Brain pericyte (primary cell): ENCODE measurements around the gene PUM1.
"Not testable (repeated sequence)": the region's sequence is repeated elsewhere in the genome, so short reads cannot be mapped to it uniquely, and the experiment has no call there.

Experiments
- DNase-seq: peaks from one replicate; pipeline ENCODE4 v3.0.0-alpha.2; 2012; ENCODE audit warnings: low read depth, low spot score

The PUM1 gene

GRCh38 chr1:31063631-31064030 is 1.9 kb downstream of the PUM1 start:
- no peak for DNase-seq

DNA sequence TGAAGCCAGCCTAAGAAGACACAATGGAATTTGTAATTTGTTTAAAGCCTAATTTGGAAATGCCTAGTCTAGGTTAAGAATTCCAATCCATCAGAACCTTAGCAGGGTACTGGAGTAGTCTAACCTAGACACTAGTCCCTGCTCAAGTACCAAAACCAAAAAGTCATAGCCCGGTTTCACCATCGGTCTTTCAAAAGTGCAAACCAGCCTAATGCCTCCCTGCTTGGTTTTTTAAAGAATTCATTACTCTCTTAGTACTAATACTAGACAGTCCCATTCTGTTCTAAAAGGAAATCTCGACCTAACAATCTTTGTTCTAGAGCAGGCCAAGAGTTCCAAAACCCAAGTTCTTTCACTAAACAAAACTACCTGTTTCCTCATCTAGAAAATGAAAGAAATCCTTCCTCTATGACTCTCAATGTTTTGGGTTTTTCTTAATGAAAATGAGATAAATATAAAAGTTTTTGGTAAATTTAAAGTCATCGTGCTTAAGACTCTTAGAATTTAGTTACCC is 2.6 kb downstream of the PUM1 start:
- DNase-seq, result no peak

DNA sequence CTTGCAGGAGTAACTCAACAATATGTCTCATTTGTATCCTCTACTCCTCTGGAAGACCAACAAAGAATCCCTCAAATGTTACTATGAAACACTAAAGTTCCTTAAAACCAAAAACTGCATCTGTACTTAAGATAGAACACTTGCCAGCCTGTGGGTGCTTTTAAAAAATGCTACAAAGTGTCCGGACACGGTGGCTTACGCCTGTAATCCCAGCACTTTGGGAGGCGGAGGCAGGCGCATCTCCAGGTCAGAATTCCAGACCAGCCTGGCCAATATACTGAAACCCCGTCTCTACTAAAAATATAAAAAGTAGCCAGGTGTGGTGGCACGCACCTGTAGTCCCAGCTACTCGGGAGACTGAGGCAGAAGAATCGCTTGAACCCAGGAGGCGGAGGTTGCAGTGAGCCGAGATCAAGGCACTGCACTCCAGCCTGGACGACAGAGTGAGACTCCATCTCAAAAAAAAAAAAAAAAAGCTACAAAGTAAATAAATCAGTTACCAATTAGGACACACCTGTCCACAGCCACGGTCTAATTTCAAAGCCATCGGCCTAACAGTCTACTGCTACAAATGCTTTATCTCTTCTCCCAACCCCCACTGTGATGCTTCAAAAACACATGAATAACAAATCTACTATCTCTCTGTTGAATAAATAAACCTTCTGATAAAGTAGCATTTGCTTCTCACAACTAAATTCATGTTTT is 3.2 kb downstream of the PUM1 start:
- DNase-seq, result not testable (repeated sequence)

DNA sequence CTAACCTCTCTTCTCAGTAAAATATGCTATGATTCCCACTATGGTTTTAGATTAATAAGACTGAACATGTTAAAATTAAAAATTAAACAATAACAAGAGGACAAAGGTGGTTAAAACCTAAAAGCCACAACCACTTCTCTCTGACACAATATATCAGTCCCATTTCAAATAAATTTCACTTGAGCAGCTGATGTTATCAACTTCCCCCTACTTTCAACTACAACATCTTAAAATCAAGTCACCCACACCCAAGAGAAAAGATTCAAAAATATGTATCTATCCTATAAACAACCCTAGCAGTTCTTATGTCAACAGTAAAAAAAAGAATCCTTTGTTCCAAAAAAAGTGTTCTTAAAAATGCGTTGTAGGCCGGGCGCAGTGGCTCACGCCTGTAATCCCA is 7.5 kb downstream of the PUM1 start:
- no peak for DNase-seq

DNA sequence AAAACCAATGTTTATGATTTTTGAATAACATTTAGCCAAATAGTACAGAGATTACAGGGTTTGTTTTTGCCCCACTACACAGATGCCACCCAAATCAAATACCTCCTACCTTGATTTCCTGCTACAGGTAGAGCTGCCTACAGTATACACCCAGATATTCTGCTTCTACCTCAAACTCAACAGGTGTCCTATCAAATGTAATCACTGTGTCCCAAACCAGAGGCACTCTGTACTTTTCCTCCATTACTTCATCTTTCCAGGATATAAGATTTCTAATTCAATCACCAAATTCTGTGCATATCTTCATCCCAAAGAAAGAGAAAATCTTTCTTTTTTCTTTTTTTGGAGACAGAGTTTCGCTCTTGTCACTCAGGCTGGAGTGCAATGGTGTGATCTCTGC is 9.6 kb downstream of the PUM1 start:
- no peak for DNase-seq

- DNase-seq, result no peak
Measured at GRCh38 chr1:31055501-31055900, 10.0 kb downstream of the PUM1 start.

GRCh38 chr1:31054958-31055481 is 10.5 kb downstream of the PUM1 start:
- no peak for DNase-seq

GRCh38 chr1:31054349-31054748 is 11.2 kb downstream of the PUM1 start:
- no peak for DNase-seq

DNA sequence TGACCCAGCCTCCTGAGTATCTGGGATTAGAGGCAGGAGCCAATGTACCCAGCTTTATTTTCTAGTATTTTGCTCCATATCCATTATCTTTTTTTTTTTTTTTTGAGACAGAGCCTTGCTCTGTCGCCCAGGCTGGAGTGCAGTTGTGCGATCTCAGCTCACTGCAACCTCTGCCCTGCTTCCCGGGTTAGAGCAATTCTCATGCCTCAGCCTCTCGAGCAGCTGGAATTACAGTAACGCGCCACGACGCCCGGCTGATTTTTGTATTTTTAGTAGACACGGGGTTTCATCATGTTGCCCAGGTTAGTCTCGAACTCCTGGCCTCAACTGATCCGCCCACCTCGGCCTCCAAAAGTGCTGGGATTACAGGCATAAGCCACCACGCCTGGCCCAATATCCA is 12.9 kb downstream of the PUM1 start:
- not testable (repeated sequence) for DNase-seq

DNA sequence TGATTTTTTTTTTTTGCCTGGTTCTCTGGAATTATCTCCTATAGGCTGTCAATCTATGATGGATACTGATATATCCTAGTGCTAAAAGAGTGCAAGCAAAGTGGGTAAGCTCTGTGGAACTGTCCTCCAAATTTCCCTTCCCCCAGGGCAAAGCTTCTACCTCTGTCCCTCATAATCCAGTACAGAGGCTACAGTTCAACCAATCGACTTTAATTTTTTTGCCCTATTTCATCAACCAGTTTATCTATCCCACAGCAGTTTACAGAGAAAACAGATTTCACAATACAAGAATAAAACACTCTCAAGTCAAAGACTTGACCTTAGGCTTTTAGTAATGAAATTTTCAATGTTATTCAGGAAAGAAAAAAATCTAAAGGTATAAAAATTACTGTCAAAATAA is 13.9 kb downstream of the PUM1 start:
- no peak for DNase-seq

- not testable (repeated sequence) for DNase-seq
Measured at GRCh38 chr1:31047507-31047906, 18.0 kb downstream of the PUM1 start.

DNA sequence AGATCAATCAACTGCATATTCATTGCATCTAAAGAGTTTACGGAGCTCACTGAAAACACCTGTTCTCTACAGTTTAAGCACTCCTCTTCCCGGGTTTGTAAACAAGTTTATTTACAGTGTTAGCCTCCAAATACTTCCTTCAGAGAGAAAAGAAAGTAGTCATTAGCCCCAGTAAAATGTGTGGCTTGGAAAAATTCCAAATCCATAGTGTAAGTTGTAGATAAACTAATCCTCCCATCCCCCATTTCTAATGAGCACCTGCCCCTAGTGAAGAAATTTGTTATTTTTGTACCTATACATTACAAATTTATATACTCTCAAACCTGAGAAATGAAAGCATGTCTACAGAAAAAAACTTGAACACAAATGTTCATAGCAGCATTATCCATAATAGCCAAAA is 21.9 kb downstream of the PUM1 start:
- no peak for DNase-seq

DNA sequence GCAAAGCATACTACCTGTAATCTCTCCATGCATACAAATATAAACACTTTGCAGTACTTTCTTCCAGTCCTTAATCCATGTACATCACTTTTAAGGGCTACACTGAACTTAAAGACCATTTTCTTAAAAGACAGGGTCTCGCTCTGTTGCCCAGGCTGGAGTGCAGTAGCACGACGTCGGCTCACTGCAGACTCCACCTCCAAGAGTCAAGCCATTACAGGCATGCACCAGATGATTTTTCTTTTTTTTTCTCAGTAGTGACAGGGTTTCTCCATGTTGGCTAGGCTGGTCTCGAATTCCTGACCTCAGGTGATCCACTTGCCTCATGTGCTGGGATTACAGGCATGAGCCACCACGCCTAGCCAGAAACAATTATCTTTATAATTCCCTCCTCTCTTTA is 22.9 kb downstream of the PUM1 start:
- no peak for DNase-seq

GRCh38 chr1:31041529-31041928 is 24.0 kb downstream of the PUM1 start:
- DNase-seq, result no peak

DNA sequence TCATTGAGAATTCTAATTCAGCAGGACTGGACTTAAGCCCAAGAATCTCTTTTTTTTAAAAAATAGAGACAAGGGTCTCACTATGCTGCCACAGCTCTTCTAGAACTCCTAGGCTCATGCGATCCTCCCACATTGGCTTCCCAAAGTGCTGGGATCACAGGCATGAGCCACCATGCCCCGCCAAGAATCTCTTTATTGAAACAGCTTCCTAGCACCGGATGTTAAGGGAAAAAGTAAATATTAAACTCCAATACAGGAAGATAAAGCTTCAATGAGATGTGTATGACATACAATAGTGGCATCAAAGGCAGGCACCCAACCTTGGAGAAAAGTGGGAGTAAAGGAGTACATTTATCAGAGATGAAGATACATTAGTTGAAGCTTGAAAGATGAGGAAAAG is 25.5 kb downstream of the PUM1 start:
- DNase-seq, result no peak

DNA sequence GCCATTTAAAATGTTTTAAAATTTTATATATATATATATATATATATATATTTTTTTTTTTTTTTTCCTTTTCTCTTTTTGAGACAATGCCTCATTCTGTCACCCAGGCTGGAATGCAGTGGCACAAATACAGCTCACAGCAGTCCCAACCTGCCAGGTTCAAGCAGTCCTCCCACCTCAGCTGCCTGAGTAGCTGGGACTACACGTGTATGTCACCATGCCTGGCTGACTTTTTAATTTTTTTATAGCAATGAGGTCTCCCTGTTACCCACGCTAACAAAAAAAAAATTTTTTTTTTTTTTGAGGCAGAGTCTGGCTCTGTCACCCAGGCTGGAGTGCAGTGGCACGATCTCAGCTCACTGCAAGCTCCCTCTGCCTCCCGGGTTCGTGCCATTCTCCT is 26.6 kb downstream of the PUM1 start:
- not testable (repeated sequence) for DNase-seq

- DNase-seq, result no peak
Measured at GRCh38 chr1:31038360-31038759, 27.2 kb downstream of the PUM1 start.

GRCh38 chr1:31036749-31037500 is 28.6 kb downstream of the PUM1 start:
- no peak for DNase-seq

DNA sequence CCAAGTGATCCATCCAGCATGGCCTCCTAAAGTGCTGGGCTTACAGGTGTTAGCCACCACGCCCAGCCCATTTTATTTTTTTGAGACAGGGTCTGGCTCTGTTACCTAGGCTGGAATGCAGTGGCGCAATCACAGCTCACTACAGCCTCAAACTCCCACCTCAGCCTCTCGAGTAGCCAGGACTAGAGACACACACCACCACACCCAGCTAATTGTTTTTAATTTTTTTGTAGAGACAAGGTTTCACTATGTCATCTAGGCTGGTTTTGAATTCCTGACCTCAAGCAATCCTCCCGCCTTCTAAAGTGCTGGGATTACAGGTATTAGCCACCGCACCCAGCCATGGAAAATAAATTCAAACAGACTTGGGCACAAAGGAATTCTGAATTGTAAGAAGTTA is 31.9 kb downstream of the PUM1 start:
- DNase-seq, result no peak

GRCh38 chr1:31032266-31032665 is 33.3 kb downstream of the PUM1 start:
- DNase-seq, result no peak

DNA sequence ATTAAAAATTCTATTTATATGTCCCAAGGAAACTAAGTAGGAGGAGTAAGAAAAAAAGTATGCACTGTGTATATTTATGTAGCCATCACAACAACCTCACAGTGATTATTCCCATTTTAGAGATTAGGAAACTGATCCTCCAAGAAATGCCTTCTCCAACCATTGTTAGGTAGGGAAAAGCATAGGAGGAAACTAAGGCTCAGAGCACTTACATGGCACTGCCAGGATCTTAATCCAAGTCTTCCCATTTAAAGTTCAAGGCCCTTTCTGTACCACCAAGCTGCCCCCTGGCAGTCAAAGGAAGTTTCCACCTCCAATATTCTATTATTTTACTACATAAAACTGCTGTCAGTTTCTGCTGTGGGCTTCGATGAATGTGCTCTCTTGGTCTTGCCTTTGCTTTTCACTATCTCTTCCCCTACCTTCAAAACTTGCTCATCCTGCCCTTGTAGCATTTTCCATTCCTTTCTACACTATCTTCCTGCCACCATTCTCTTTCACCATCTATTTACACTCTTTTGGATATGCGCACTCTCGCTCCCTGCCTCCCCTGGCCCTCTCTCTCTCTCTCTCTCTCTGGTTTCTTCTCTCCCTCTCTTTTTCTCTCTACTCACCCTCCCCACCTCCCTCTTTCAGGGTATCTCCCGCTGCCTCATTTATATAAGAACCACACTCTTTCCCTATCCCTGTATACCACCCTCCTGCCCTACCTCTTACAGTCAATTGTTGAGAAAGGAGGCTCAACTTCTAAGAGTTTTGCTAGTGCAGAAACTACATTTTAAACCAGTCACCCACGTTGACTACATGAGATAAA is 34.0 kb downstream of the PUM1 start:
- no peak for DNase-seq

DNA sequence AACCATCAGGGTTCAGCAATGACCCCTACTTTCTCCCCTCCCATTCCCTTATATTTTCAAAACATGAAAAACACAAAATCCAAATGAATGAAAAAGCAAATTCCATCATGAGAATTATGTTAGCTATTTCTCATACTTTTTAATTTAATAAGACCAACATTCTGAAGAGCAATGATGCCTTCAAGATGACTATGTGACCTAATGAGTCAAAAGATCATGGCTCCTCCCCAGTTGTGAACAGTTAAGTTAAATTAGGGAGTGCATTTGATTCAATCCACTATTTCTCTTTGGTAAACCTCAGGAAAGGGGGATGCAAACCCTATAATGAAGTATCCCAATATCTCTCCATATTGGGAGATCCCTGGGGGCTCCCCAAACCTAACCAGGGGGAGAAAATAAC is 36.5 kb downstream of the PUM1 start:
- DNase-seq, result no peak
